Muscle layer of colon (tissue), 2 donors: ENCODE measurements around the gene PSORS1C1.
"Not testable (repeated sequence)": the region's sequence is repeated elsewhere in the genome, so short reads cannot be mapped to it uniquely, and the experiment has no call there.

Experiments used
- H3K27ac ChIP-seq: one replicate; pipeline ENCODE4 v1.7.0; 2013; ENCODE audit warnings: low read depth, mild to moderate bottlenecking, low read length, moderate library complexity
- H3K27me3 ChIP-seq, 2 donors: one replicate each; pipeline ENCODE4 v1.7.0; 2013; ENCODE audit warnings: low read length in 2 of 2, mild to moderate bottlenecking in 2 of 2; ENCODE audit not compliant: insufficient read depth in 2 of 2, control insufficient read depth in 1 of 2
- H3K36me3 ChIP-seq: one replicate; pipeline ENCODE4 v1.7.0; 2013; ENCODE audit warnings: mild to moderate bottlenecking, low read length; ENCODE audit not compliant: insufficient read depth
- H3K4me1 ChIP-seq: one replicate; pipeline ENCODE4 v1.7.0; 2013; ENCODE audit warnings: mild to moderate bottlenecking, low read length; ENCODE audit not compliant: insufficient read depth
- H3K4me3 ChIP-seq, 2 donors: one replicate each; pipeline ENCODE4 v1.7.0; 2013; ENCODE audit warnings: low read length in 2 of 2, low read depth in 1 of 2, mild to moderate bottlenecking in 1 of 2, moderate library complexity in 1 of 2
- H3K9ac ChIP-seq: one replicate; pipeline ENCODE4 v1.7.0; 2013; ENCODE audit warnings: low read length
- H3K9me3 ChIP-seq: one replicate; pipeline ENCODE4 v1.7.0; 2013; ENCODE audit warnings: mild to moderate bottlenecking, low read length
- donor health status: abdominal sarcoma.
- donor health status: Adenocarcinoma of cecum.

The PSORS1C1 gene

GRCh38 chr6:31174378-31174777 is 59.8 kb downstream of the PSORS1C1 start:
- Histone ChIP-seq H3K9ac (no peak overlapping the region), H3K27ac (no peak overlapping the region), H3K4me3 (no peak overlapping the region), H3K4me1 (no peaks in the 10 kb centered on the region), H3K27me3 (no peaks in the 10 kb centered on the region), H3K36me3 (no peaks in the 10 kb centered on the region), H3K9me3 (no peaks in the 10 kb centered on the region)

- H3K4me3 ChIP-seq, result no peak overlapping the region
- H3K27me3 ChIP-seq, result no peaks in the 10 kb centered on the region
- no peak overlapping the region for H3K27ac ChIP-seq
- H3K9me3 ChIP-seq, result no peaks in the 10 kb centered on the region
- peaks cover 4% of the 10 kb centered on the region for H3K4me1 ChIP-seq
- no peak overlapping the region for H3K9ac ChIP-seq
- no peaks in the 10 kb centered on the region for H3K36me3 ChIP-seq
These were observed 61.4 kb downstream of the PSORS1C1 start for GRCh38 chr6:31175971-31176370.

DNA sequence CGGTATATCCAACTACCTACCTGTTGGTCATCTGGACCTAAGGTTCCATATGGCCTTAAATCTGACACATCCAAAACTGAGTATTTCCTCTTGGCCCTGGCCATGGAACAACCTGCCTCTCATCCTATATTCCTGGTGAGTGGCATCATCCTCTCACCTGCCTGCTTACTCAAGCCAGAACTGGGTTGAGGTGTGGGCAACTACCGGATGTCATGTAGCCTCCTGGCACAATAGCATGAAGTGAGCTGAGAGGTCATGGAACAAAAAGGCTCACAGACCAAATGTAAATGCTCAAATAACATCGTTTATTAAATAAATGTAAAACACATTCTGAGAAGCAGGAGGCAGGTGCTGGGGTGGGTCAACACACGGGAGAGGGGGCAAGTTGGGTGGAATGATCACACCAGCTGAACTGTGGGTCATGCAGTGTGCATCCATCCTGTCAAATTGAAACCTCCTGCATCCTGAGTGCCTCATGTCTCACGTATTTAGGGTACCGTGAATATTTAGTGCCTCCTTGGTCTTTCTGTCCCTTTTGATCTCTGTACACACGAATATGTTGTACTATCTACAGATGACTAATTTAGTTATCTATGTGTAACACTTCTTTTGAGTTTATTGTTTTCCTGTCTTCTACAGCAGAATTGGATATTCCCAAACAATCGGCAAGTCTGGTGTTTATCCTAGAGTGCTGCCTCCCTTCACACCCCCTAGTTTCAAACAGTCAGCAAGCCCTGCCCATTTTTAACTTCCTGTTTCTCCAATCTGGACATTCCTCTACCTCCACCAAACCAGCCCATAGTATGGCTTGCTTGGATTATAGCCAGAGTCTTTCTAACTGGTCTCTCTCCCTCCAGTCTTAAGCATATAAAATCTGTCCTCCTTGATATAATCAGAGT is 63.8 kb downstream of the PSORS1C1 start:
- H3K36me3 ChIP-seq, result no peaks in the 10 kb centered on the region
- no peaks in the 10 kb centered on the region for H3K9me3 ChIP-seq
- peaks cover 4% of the 10 kb centered on the region for H3K4me1 ChIP-seq
- no peak overlapping the region for H3K4me3 ChIP-seq
- no peak overlapping the region for H3K9ac ChIP-seq
- H3K27ac ChIP-seq, result no peak overlapping the region
- no peaks in the 10 kb centered on the region for H3K27me3 ChIP-seq

DNA sequence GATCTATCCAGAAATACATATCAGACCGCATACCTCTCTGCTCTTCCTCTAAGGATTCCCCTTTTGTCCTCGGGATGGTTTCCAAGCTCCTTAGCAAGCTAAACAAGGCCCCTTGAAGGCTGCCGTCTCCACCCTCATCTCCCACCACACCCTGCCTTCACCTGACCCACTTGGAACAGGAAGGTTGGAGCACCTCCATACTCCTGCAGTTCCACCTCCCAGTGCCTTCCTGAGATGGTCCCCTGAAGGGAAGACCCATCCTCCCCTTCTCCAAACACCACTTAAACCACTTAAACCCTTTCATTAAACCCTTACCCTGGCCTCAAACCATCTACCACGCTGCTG is 64.4 kb downstream of the PSORS1C1 start:
- no peaks in the 10 kb centered on the region for H3K36me3 ChIP-seq
- H3K9ac ChIP-seq, result no peak overlapping the region
- no peak overlapping the region for H3K27ac ChIP-seq
- no peaks in the 10 kb centered on the region for H3K9me3 ChIP-seq
- H3K4me3 ChIP-seq, result no peak overlapping the region
- H3K27me3 ChIP-seq, result no peaks in the 10 kb centered on the region
- peaks cover 4% of the 10 kb centered on the region for H3K4me1 ChIP-seq

DNA sequence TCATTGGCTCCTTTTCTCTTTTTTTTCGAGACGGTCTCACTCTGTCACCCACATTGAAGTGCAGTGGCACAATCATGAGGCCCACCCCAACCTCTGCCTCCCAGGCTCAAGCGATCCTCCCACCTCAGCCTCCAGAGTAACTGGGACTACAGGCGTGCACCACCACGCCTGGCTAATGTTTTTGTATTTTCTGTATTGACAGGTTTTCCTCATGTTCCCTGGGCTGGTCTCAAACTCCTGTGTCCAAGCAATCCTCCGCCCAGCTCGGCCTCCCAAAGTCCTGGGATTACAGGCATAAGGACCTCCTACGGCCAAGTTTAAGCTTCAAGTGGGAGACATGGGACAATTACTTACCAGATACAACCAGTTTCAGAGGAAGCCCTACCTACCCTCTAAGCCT is 65.3 kb downstream of the PSORS1C1 start:
- Histone ChIP-seq H3K4me3 (peak overlapping the region in 1 of 2 donors; percentile 47), H3K27me3 (no peaks in the 10 kb centered on the region), H3K36me3 (no peaks in the 10 kb centered on the region), H3K9me3 (no peaks in the 10 kb centered on the region), H3K27ac (peak overlapping the region; percentile 40), H3K9ac (no peak overlapping the region), H3K4me1 (peaks cover 4% of the 10 kb centered on the region)

GRCh38 chr6:31180500-31180899 is 65.9 kb downstream of the PSORS1C1 start:
- no peaks in the 10 kb centered on the region for H3K27me3 ChIP-seq
- peaks cover 4% of the 10 kb centered on the region for H3K4me1 ChIP-seq
- H3K27ac ChIP-seq, result peak overlapping the region; percentile 40

DNA sequence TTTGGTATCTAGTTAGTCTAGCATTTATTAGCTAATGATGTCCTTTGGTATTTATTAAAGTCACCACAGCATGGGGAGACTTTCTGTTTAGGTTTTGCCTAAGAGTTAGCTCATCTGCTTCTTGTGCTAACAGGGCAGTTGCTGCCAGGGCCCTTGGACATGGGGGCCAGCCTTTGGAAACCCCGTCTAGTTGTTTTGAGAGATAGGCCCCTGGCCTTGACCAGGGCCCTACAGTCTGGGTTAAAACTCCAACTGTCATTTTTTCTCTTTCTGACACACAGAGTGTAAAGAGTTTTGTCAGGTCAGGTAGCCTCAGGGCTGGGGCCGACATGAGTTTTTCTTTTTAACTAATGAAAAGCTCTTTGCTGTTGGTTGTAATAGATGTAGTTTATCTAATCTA is 68.7 kb downstream of the PSORS1C1 start:
- not testable (repeated sequence) for H3K27ac ChIP-seq, H3K9ac ChIP-seq, H3K27me3 ChIP-seq, H3K9me3 ChIP-seq, H3K4me3 ChIP-seq, H3K36me3 ChIP-seq, H3K4me1 ChIP-seq

More at GRCh38 chr6:31180500-31180899, 65.9 kb downstream of the PSORS1C1 start:
- Histone ChIP-seq H3K4me3 (peak overlapping the region in 1 of 2 donors; percentile 47), H3K36me3 (no peaks in the 10 kb centered on the region), H3K9me3 (no peaks in the 10 kb centered on the region), H3K9ac (no peak overlapping the region)

DNA sequence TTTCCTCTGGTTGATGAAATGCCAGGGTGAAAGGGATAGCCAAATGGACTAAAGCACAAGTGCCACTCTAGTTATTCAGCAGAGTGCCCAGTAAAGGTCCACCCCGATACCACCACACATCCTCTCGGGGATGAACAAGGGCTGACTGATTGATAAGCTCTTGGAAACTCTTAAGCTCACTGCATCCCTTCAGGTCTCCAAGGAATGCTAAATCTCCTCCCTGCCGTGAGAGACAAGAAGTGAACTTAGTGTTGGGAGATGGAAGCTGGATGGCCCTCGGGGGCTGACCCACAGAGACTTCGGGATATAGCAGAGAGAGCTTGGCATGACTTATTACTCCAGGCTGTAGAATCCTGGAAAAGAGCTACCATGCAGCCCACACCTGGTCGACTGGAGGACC is 69.3 kb downstream of the PSORS1C1 start:
- H3K4me3 ChIP-seq, H3K36me3 ChIP-seq, H3K27me3 ChIP-seq, H3K9ac ChIP-seq, H3K9me3 ChIP-seq, H3K27ac ChIP-seq, H3K4me1 ChIP-seq: not testable (repeated sequence)

- not testable (repeated sequence) for H3K4me3 ChIP-seq, H3K27me3 ChIP-seq, H3K9ac ChIP-seq, H3K27ac ChIP-seq, H3K4me1 ChIP-seq, H3K9me3 ChIP-seq, H3K36me3 ChIP-seq
These were observed 71.1 kb downstream of the PSORS1C1 start for GRCh38 chr6:31185695-31186051.

- H3K9me3 ChIP-seq, result no peaks in the 10 kb centered on the region
- H3K9ac ChIP-seq, result no peak overlapping the region
- H3K4me1 ChIP-seq, result no peaks in the 10 kb centered on the region
- H3K27ac ChIP-seq, result no peak overlapping the region
- no peaks in the 10 kb centered on the region for H3K36me3 ChIP-seq
- H3K27me3 ChIP-seq, result no peaks in the 10 kb centered on the region
- no peak overlapping the region for H3K4me3 ChIP-seq
These were observed 71.6 kb downstream of the PSORS1C1 start for GRCh38 chr6:31186052-31186734.

DNA sequence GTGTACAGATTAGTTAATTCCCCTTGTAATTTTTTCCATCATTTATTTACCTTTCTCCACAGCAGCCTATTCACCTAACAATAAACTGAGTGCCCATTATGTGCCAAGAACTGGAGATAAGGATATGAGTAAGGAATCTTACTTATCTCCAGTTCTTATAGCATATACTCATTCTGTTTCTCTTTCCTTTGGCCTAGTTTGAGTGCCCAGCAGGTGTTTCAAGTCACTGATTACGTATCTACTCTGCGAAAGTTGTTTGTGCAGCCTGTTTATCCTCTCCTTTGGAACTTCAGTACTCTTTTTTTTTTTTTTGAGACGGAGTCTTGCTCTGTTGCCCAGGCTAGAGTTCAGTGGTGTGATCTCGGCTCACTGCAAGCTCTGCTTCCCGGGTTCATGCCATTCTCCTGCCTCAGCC is 73.2 kb downstream of the PSORS1C1 start:
- H3K27me3 ChIP-seq, result no peaks in the 10 kb centered on the region
- no peak overlapping the region for H3K27ac ChIP-seq
- no peaks in the 10 kb centered on the region for H3K36me3 ChIP-seq
- no peaks in the 10 kb centered on the region for H3K9me3 ChIP-seq
- H3K9ac ChIP-seq, result no peak overlapping the region
- no peaks in the 10 kb centered on the region for H3K4me1 ChIP-seq
- H3K4me3 ChIP-seq, result no peak overlapping the region

GRCh38 chr6:31189223-31189622 is 74.6 kb downstream of the PSORS1C1 start:
- not testable (repeated sequence) for H3K36me3 ChIP-seq, H3K4me1 ChIP-seq, H3K27me3 ChIP-seq, H3K9ac ChIP-seq, H3K9me3 ChIP-seq, H3K4me3 ChIP-seq, H3K27ac ChIP-seq
